Measurements from ENCODE around the gene SLC36A4.
A peak's percentile ranks its signal among the peaks of the same experiment; 100 is the strongest.
"Not testable (repeated sequence)": the region's sequence is repeated elsewhere in the genome, so short reads cannot be mapped to it uniquely, and the experiment has no call there.

The SLC36A4 gene

DNA sequence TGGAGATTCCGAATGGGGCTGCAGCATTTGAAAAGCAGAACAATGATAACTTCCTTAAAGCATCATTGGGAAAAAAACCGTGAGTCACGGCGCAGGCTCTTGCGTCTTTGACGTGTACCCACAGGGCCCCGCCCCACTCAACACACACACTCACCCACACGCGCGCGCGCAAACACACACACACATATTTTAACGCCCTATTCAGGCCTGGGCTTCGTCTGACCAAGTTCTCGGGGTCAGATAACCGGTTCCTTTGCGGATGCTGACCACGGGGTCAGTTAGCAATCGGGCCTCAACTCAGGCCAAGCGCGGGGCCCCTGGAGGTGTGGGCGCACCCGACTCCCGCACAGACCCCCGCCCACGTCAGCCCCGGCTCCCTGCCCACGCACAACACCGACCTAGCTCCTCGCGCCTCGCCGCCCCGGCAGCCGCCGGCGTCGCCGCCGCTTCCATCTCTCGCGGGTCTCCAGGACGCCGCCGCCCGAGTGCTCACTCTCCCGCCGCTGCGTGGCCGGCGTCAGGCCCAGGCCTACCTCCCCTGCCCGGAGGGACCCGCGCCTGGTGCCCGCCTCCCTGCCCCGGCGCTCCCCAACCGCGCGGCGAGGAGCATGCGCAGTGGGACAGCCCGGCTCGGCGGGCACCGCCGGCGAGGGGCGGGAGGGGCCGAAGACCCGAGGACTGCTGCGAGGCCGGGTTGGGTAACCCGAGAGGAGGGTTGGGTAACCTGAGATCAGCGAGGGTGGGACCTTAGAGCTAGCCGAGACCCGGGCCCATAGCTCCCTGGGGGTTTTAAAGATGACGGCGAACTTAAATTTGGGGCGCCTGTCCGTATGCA, at the start of gene SLC36A4:
Gene SLC36A4, minus strand, starts transcription at position 612 of the 835 bp plus-strand sequence. Its CDS starts 159 bp downstream, at position 453.
- no peaks in the 10 kb centered on the region for H3K9me2 ChIP-seq (replicated peaks; ENCODE audit: low read depth, low read length)
- peaks cover 23% of the 10 kb centered on the region for H4K20me1 ChIP-seq (ENCODE audit: insufficient read depth, low read length, poor library complexity, severe bottlenecking)
- H3K4me2 ChIP-seq (ENCODE audit: low read depth, low read length, poor library complexity, severe bottlenecking) = peak within 1 kb of the TSS; percentile 83
- no peaks in the 10 kb centered on the region for H3K27me3 ChIP-seq (ENCODE audit: insufficient read depth, low read length, poor library complexity, severe bottlenecking)
- peak within 1 kb of the TSS; percentile 100 for H2AFZ ChIP-seq (ENCODE audit: low read length)
- H3K9me3 ChIP-seq (ENCODE audit: insufficient read depth, low read depth, low read length) = no peaks in the 10 kb centered on the region
- H3K4me3 ChIP-seq (ENCODE audit: low read length, poor library complexity, severe bottlenecking) = peak within 1 kb of the TSS; percentile 89
- H3K9ac ChIP-seq (ENCODE audit: low read depth, low read length, poor library complexity, severe bottlenecking) = peak within 1 kb of the TSS; percentile 95
- H3K79me2 ChIP-seq (ENCODE audit: insufficient read depth, low read length) = peaks cover 43% of the 10 kb centered on the region
- H3K36me3 ChIP-seq (ENCODE audit: insufficient read depth, low read length) = no peaks in the 10 kb centered on the region; the same call in 1 of the 2 replicates
- H3F3A ChIP-seq (ENCODE audit: low read depth) = no peaks in the 10 kb centered on the region
- no peak for TF ChIP-seq EZH2phosphoT487 (IDR thresholded peaks at IDR 0.05; ENCODE audit: borderline replicate concordance)
- TF ChIP-seq, protein P1, sequence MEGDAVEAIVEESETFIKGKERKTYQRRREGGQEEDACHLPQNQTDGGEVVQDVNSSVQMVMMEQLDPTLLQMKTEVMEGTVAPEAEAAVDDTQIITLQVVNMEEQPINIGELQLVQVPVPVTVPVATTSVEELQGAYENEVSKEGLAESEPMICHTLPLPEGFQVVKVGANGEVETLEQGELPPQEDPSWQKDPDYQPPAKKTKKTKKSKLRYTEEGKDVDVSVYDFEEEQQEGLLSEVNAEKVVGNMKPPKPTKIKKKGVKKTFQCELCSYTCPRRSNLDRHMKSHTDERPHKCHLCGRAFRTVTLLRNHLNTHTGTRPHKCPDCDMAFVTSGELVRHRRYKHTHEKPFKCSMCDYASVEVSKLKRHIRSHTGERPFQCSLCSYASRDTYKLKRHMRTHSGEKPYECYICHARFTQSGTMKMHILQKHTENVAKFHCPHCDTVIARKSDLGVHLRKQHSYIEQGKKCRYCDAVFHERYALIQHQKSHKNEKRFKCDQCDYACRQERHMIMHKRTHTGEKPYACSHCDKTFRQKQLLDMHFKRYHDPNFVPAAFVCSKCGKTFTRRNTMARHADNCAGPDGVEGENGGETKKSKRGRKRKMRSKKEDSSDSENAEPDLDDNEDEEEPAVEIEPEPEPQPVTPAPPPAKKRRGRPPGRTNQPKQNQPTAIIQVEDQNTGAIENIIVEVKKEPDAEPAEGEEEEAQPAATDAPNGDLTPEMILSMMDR (conservative IDR thresholded peaks at IDR 0.05; ENCODE audit: low read length) = no peak
- H3K4me1 ChIP-seq (ENCODE audit: insufficient read depth, low read length, poor library complexity, severe bottlenecking) = peaks cover 18% of the 10 kb centered on the region

GRCh38 chr11:93246790-93247189, 49.0 kb upstream of the SLC36A4 start:
- H3K4me2 ChIP-seq (ENCODE audit: low read depth, low read length, poor library complexity, severe bottlenecking); H3K9ac ChIP-seq (ENCODE audit: low read depth, low read length, poor library complexity, severe bottlenecking); H3K4me1 ChIP-seq (ENCODE audit: insufficient read depth, low read length, poor library complexity, severe bottlenecking); H3K4me3 ChIP-seq (ENCODE audit: low read length, poor library complexity, severe bottlenecking); H3K9me2 ChIP-seq (replicated peaks; ENCODE audit: low read depth, low read length); H3K9me3 ChIP-seq (ENCODE audit: insufficient read depth, low read depth, low read length); H2AFZ ChIP-seq (ENCODE audit: low read length); H3F3A ChIP-seq (ENCODE audit: low read depth); H3K27me3 ChIP-seq (ENCODE audit: insufficient read depth, low read length, poor library complexity, severe bottlenecking); H3K79me2 ChIP-seq (ENCODE audit: insufficient read depth, low read length); H4K20me1 ChIP-seq (ENCODE audit: insufficient read depth, low read length, poor library complexity, severe bottlenecking); H3K36me3 ChIP-seq (ENCODE audit: insufficient read depth, low read length): not testable (repeated sequence)

DNA sequence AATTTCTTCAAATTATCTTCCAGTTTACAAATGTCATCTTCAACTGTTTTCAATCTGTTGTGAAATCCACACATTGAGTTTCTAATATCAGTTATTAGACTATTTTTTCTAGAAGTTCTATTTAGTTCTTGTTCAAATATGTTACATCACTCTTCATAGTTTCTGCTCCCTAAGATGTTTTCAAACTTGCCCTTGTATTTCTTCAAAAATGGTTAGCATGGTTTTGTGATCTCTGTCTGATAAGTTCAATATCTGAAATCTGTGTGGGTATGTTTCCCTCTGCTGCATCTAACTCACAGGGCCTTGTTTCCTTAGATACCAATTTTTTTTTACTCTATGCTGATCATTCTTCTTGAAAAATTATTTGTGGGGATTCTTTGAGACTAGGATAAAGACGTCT, 46.2 kb upstream of the SLC36A4 start:
- Histone ChIP-seq H3K79me2 (ENCODE audit: insufficient read depth, low read length) (no peaks in the 10 kb centered on the region), H3K9ac (ENCODE audit: low read depth, low read length, poor library complexity, severe bottlenecking) (no peak overlapping the region), H3K9me2 (replicated peaks; ENCODE audit: low read depth, low read length) (no peaks in the 10 kb centered on the region), H4K20me1 (ENCODE audit: insufficient read depth, low read length, poor library complexity, severe bottlenecking) (no peaks in the 10 kb centered on the region), H3F3A (ENCODE audit: low read depth) (no peaks in the 10 kb centered on the region), H3K36me3 (ENCODE audit: insufficient read depth, low read length) (no peaks in the 10 kb centered on the region), H3K4me2 (ENCODE audit: low read depth, low read length, poor library complexity, severe bottlenecking) (no peak overlapping the region), H3K4me3 (ENCODE audit: low read length, poor library complexity, severe bottlenecking) (no peak overlapping the region), H2AFZ (ENCODE audit: low read length) (no peak overlapping the region), H3K27me3 (ENCODE audit: insufficient read depth, low read length, poor library complexity, severe bottlenecking) (no peaks in the 10 kb centered on the region), H3K4me1 (ENCODE audit: insufficient read depth, low read length, poor library complexity, severe bottlenecking) (no peaks in the 10 kb centered on the region), H3K9me3 (ENCODE audit: insufficient read depth, low read depth, low read length) (no peaks in the 10 kb centered on the region)
- no peak for TF ChIP-seq EZH2phosphoT487 (IDR thresholded peaks at IDR 0.05; ENCODE audit: borderline replicate concordance)
- TF ChIP-seq, protein P1 (conservative IDR thresholded peaks at IDR 0.05; ENCODE audit: low read length) = no peak

DNA sequence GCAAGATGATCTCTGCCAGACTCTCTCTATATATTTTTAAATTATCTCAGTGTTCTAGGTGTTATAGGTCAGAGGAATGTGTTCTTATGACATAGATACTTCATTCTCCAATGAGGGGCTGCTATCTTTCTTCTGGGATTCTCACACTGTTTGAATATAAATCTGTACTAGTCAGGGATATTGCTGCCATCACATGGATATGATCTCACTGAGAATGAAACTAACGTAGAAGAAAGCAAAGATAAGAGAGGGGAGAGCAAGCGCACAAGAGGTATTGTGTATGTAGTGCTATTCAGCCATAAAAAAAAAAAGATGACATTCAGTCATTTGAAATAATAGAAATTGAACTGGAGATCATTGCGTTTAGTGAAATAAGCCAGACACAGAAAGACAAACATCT, 42.2 kb upstream of the SLC36A4 start:
- Histone ChIP-seq H3K4me1 (ENCODE audit: insufficient read depth, low read length, poor library complexity, severe bottlenecking) (no peaks in the 10 kb centered on the region), H2AFZ (ENCODE audit: low read length) (no peak overlapping the region), H3K79me2 (ENCODE audit: insufficient read depth, low read length) (no peaks in the 10 kb centered on the region), H3K4me2 (ENCODE audit: low read depth, low read length, poor library complexity, severe bottlenecking) (no peak overlapping the region), H3K9ac (ENCODE audit: low read depth, low read length, poor library complexity, severe bottlenecking) (no peak overlapping the region), H3K27me3 (ENCODE audit: insufficient read depth, low read length, poor library complexity, severe bottlenecking) (no peaks in the 10 kb centered on the region), H3F3A (ENCODE audit: low read depth) (no peaks in the 10 kb centered on the region), H3K9me2 (replicated peaks; ENCODE audit: low read depth, low read length) (no peaks in the 10 kb centered on the region), H4K20me1 (ENCODE audit: insufficient read depth, low read length, poor library complexity, severe bottlenecking) (no peaks in the 10 kb centered on the region), H3K4me3 (ENCODE audit: low read length, poor library complexity, severe bottlenecking) (no peak overlapping the region), H3K36me3 (ENCODE audit: insufficient read depth, low read length) (no peaks in the 10 kb centered on the region), H3K9me3 (ENCODE audit: insufficient read depth, low read depth, low read length) (no peaks in the 10 kb centered on the region)
- TF ChIP-seq, protein P1 (conservative IDR thresholded peaks at IDR 0.05; ENCODE audit: low read length) = no peak
- no peak for TF ChIP-seq EZH2phosphoT487 (IDR thresholded peaks at IDR 0.05; ENCODE audit: borderline replicate concordance)
